ENCODE results near the gene BABAM1.
A peak's percentile ranks its signal among the peaks of the same experiment; 100 is the strongest.

BABAM1 gene

DNA sequence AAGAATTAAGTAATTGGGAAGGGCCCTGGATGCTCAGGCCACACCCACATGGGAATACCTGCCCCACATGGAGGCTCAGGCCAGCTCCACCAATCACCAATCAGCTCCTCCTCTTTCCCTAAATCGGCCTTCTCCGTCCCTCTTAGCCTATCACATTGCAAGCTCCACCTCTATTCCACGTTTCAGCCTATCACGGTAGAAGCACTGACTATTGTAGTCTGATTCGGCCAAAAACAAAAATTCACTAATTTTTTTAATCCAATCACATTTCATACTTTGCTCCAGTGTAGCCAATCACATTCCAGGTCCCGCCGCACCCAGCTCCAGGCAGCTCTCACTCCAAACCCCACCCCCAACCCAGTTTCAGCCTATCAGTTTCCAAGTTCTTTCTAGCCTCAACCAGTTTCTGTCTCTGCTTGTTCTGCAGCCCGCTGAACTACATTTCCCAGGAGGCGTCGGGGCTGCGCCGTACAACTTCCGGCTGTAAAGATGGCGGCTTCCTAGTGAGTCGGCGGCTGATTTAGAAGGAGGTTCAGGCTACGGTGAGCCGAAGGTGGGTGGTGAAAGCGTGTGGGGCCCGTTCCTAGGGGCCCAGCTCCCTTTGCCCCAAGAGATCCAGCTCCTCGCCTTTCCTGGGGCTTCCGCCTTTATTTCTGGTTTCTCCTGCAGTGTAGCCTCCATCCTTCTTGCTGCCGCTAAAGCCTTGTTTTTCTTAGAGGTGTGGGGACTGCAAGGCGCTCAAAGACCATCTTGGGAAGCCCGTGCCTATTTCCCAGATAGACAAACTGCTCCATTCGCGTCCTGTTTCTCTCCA is at the start of gene BABAM1:
Gene BABAM1, plus strand, starts transcription at position 469 of the 814 bp plus-strand sequence. CDS start 1,364 bp downstream, outside the sequence.
- DNase-seq (ENCODE audit: low read depth, low spot score): peak; percentile 100
- Histone ChIP-seq H3K9me3 (ENCODE audit: low read depth, low read length) (no peaks in the 10 kb centered on the region), H3K36me3 (ENCODE audit: insufficient read depth, low read length) (peaks cover 10% of the 10 kb centered on the region; the same call in 1 of the 2 replicates), H3K9ac (ENCODE audit: insufficient read length) (peak within 1 kb of the TSS; percentile 89), H3K4me3 (peak within 1 kb of the TSS; percentile 99), H3K27ac (peak within 1 kb of the TSS; percentile 71; the same call in 1 of the 2 replicates)
- TF ChIP-seq EZH2 (IDR thresholded peaks at IDR 0.05): no peak
- peak; percentile 90 for TF ChIP-seq POLR2AphosphoS5 (IDR thresholded peaks at IDR 0.05; ENCODE audit: borderline replicate concordance, low read depth, low read length)

DNA sequence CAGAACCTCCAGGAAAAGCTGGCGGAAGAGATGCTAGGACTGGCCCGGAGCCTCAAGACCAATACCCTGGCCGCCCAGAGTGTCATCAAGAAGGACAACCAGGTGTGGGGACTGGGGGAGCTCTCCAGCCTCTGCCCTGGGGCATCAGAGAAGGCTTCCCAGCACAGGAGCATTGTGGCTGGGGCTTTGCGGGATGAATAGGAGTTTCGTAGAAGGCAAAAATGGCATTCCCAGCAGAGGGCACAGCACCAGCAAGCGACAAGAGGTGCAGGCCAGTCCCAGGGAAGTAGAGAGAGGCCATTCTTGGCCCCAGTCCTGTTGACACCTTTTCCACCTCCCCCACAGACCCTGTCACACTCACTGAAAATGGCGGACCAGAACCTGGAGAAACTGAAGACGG is 48.0 kb upstream of the BABAM1 start:
- Histone ChIP-seq H3K4me3 (no peak overlapping the region), H3K36me3 (ENCODE audit: insufficient read depth, low read length) (peaks cover 5% of the 10 kb centered on the region; the same call in 1 of the 2 replicates), H3K27ac (no peak overlapping the region), H3K9me3 (ENCODE audit: low read depth, low read length) (no peaks in the 10 kb centered on the region), H3K9ac (ENCODE audit: insufficient read length) (no peak overlapping the region)
- no peak for DNase-seq (ENCODE audit: low read depth, low spot score)
- no peak for TF ChIP-seq POLR2AphosphoS5 (IDR thresholded peaks at IDR 0.05; ENCODE audit: borderline replicate concordance, low read depth, low read length)
- no peak for TF ChIP-seq EZH2 (IDR thresholded peaks at IDR 0.05)
- no peak for TF ChIP-seq FOXP2 (optimal IDR thresholded peaks at IDR 0.05; ENCODE audit: control extremely low read depth, extremely low read length, insufficient read depth)

DNA sequence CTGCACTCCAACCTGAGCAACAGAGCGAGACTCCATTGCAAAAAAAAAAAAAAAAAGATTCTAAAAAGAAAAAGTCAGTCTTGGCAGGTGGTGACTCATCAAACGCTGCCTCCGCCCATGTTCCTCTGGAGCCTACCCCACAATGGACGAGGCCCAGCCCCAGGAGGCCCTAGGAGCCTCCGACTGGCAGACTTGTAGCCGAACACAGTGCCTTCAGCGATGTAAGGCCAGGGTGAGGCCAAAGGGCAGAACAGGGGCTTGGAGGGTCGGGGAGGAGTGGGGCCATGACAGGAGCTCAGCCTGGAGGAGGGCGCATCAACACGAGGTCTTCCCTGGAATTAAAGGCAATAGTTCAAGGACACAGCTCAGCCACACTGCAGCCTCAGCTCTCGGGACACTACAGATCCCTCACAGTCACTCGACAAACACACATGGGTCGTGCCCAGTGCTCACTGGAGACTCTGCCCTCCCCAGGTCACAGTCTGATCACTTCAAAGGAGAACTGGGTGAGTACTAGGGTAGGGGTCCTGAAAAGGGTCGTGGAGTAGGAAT is 47.0 kb upstream of the BABAM1 start:
- TF ChIP-seq EZH2 (IDR thresholded peaks at IDR 0.05) (no peak), POLR2AphosphoS5 (IDR thresholded peaks at IDR 0.05; ENCODE audit: borderline replicate concordance, low read depth, low read length) (no peak)
- Histone ChIP-seq H3K9ac (ENCODE audit: insufficient read length) (no peak overlapping the region), H3K27ac (no peak overlapping the region), H3K4me3 (no peak overlapping the region), H3K9me3 (ENCODE audit: low read depth, low read length) (no peaks in the 10 kb centered on the region), H3K36me3 (ENCODE audit: insufficient read depth, low read length) (peaks cover 5% of the 10 kb centered on the region; the same call in 1 of the 2 replicates)
- no peak for DNase-seq (ENCODE audit: low read depth, low spot score)

DNA sequence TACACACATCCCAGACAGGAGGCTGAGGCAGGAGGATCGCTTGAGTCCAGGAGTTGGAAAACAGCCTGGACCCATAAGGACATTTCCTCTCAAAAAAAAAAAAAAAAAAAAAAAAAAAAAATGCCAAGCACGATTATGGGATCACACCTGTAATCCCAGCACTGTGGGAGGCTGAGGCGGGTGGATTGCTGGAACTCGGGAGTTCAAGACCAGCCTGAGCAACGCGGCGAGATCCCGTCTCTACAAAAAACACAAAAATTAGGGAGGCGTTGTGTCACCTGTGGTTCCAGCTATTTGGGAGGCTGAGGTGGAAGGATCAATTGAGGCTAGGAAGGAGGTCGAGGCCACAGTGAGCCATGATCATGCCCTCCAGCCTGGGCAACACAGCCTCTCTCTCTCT is 42.2 kb upstream of the BABAM1 start:
- Histone ChIP-seq H3K9me3 (ENCODE audit: low read depth, low read length) (no peaks in the 10 kb centered on the region), H3K27ac (no peak overlapping the region), H3K36me3 (ENCODE audit: insufficient read depth, low read length) (no peaks in the 10 kb centered on the region), H3K4me3 (no peak overlapping the region), H3K9ac (ENCODE audit: insufficient read length) (no peak overlapping the region)
- no peak for TF ChIP-seq EZH2 (IDR thresholded peaks at IDR 0.05)
- no peak for TF ChIP-seq FOXP2 (optimal IDR thresholded peaks at IDR 0.05; ENCODE audit: control extremely low read depth, extremely low read length, insufficient read depth)
- no peak for TF ChIP-seq POLR2AphosphoS5 (IDR thresholded peaks at IDR 0.05; ENCODE audit: borderline replicate concordance, low read depth, low read length)
- no peak for DNase-seq (ENCODE audit: low read depth, low spot score)

DNA sequence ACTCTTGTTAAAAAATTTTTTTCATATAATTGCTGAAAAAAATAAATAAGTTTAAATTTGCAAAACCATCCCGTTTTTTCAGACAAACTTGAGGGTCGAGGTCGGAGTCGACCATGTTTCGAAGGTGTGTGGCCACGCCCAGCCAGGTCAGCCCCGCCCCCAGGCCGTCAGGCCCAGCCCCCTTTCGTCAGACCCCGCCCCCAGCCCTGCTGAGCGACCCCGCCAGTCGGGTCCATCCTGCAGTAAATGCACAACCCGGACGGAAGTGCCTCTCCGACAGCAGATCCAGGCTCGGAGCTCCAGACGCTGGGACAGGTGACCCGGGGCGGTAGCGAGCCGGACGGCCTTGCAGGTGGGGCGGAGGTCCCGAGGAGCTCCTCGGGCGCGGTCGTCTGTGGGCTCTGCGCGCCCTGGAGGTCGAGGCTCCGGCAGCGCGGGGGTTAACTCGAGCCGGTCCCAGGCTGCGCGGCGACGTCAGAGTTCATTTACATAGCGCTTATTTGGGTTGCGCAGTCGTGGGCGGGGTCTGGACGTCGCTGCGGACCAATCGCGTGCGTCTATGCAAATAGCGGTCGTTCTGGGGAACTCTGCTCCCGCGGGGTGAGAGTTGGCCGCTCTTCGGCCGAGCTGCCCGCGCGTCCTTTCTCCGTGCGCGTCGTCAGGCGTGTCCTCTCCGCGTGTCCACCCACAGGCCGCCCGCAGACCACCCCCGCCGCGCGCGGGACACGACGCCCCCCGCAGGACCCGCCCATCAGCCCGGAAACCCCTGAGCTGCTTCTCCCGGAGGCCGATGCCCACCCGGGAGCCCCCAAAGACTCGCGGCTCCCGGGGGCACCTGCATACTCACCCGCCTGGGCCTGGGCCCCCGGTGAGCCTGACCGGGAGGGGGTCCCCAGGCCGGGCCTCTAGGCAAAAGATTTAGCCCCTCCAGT is 41.0 kb upstream of the BABAM1 start, which contains the start of gene OCEL1:
Gene OCEL1, plus strand, starts transcription at position 225 of the 932 bp plus-strand sequence. Its CDS starts 22 bp downstream, at position 247.
- peak; percentile 81 for DNase-seq (ENCODE audit: low read depth, low spot score)
- TF ChIP-seq EZH2 (IDR thresholded peaks at IDR 0.05) (no peak), POLR2AphosphoS5 (IDR thresholded peaks at IDR 0.05; ENCODE audit: borderline replicate concordance, low read depth, low read length) (peak; percentile 77), FOXP2 (optimal IDR thresholded peaks at IDR 0.05; ENCODE audit: control extremely low read depth, extremely low read length, insufficient read depth) (peak; percentile 87)
- Histone ChIP-seq H3K27ac (0 out of 2 replicates have a peak within 1 kb of the TSS, but pooled peaks have one; percentile 42), H3K36me3 (ENCODE audit: insufficient read depth, low read length) (no peaks in the 10 kb centered on the region), H3K9ac (ENCODE audit: insufficient read length) (peak within 1 kb of the TSS; percentile 82), H3K4me3 (peak within 1 kb of the TSS; percentile 98), H3K9me3 (ENCODE audit: low read depth, low read length) (no peaks in the 10 kb centered on the region)

DNA sequence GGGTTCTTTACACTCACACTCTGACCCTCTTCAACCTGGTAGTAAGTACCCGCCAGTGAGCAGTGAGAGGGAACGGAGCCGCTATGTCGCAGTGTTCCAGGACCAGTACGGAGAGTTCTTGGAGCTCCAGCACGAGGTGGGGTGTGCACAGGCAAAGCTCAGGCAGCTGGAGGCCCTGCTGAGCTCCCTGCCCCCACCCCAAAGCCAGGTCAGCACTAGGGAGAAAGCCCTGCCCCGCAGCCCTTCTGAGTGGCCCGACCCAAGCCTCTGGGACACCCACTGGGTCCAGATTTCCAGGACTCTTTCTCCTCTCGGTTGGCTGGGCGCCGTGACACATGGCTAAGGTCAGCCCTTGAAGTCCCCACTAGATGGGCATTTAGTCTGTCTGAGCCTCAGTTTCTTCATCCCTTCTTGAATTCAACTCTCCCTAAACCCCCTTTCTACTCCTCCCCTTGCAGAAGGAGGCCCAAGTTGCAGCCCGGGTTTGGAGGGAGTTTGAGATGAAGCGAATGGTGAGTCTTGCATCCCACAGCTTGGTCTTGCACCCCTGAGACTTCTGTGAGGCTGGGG is 39.4 kb upstream of the BABAM1 start:
- no peak overlapping the region for H3K27ac ChIP-seq
- TF ChIP-seq FOXP2 (optimal IDR thresholded peaks at IDR 0.05; ENCODE audit: control extremely low read depth, extremely low read length, insufficient read depth) (no peak), POLR2AphosphoS5 (IDR thresholded peaks at IDR 0.05; ENCODE audit: borderline replicate concordance, low read depth, low read length) (no peak), EZH2 (IDR thresholded peaks at IDR 0.05) (no peak)
- no peak overlapping the region for H3K9ac ChIP-seq (ENCODE audit: insufficient read length)
- no peak for DNase-seq (ENCODE audit: low read depth, low spot score)
- no peaks in the 10 kb centered on the region for H3K9me3 ChIP-seq (ENCODE audit: low read depth, low read length)
- H3K36me3 ChIP-seq (ENCODE audit: insufficient read depth, low read length): peaks cover 5% of the 10 kb centered on the region; the same call in 1 of the 2 replicates
- no peak overlapping the region for H3K4me3 ChIP-seq

DNA sequence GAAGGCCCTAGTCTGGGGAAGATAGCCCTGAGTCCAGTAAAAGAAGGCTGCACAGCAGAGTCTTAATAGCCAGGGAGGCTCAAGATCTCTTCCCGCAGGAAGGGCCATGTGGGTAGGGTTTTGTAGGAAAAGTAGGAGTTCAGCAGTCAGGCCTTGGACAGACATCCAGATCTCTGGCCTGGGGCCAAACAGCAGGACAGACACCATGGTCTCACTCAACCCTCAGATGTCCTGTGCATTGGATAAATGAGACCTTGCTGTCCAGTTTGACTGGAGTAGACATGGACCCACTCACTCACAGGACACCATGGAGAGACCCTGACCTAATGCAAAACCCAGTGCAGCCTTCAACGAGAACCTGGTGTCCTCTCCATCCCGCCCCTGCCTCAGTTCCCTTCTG is 37.4 kb upstream of the BABAM1 start:
- no peak for TF ChIP-seq EZH2 (IDR thresholded peaks at IDR 0.05)
- no peak for TF ChIP-seq POLR2AphosphoS5 (IDR thresholded peaks at IDR 0.05; ENCODE audit: borderline replicate concordance, low read depth, low read length)
- TF ChIP-seq FOXP2 (optimal IDR thresholded peaks at IDR 0.05; ENCODE audit: control extremely low read depth, extremely low read length, insufficient read depth): no peak
- DNase-seq (ENCODE audit: low read depth, low spot score): no peak
- H3K36me3 ChIP-seq (ENCODE audit: insufficient read depth, low read length): peaks cover 5% of the 10 kb centered on the region; the same call in 1 of the 2 replicates
- no peak overlapping the region for H3K4me3 ChIP-seq
- no peak overlapping the region for H3K27ac ChIP-seq
- no peak overlapping the region for H3K9ac ChIP-seq (ENCODE audit: insufficient read length)
- H3K9me3 ChIP-seq (ENCODE audit: low read depth, low read length): no peaks in the 10 kb centered on the region
